GM23338 (cell line): ENCODE measurements around the gene HABP4. TPM values are rescaled to one million over a fixed set of nuclear protein-coding genes. Genes with fewer than 3 reads are reported as not detected.

Experiments used
- ATAC-seq: fragments of 200-7000 bp; cut with Tn5 transposase; 3 replicates; pipeline ENCODE4 v1.9.1; 2020
- DNase-seq: peaks from one replicate; pipeline ENCODE4 v3.0.0-alpha.2; 2015; ENCODE audit warnings: low spot score
- H2AFZ ChIP-seq: fragments of 200-600 bp; sonication (generic); 2 replicates; pipeline ENCODE4 v1.8.0; 2016; ENCODE audit warnings: antibody characterized with exemption, mild to moderate bottlenecking, moderate library complexity
- H3F3A ChIP-seq: fragments of 200-600 bp; sonication (generic); replicated peaks from 2 replicates; pipeline ENCODE4 v1.8.0; 2017; ENCODE audit warnings: antibody characterized with exemption, mixed run types, low read depth
- H3K27ac ChIP-seq: fragments of 200-600 bp; sonication (generic); 2 replicates; pipeline ENCODE4 v1.6.1; 2016; ENCODE audit warnings: low read depth
- H3K27me3 ChIP-seq: fragments of 200-600 bp; sonication (generic); 2 replicates; pipeline ENCODE4 v1.8.0; 2016; ENCODE audit warnings: mild to moderate bottlenecking, mixed run types, moderate library complexity; ENCODE audit not compliant: insufficient read depth
- H3K36me3 ChIP-seq: fragments of 200-600 bp; sonication (generic); 2 replicates; pipeline ENCODE4 v1.8.0; 2016; ENCODE audit warnings: mild to moderate bottlenecking; ENCODE audit not compliant: insufficient read depth
- H3K4me1 ChIP-seq: fragments of 200-600 bp; sonication (generic); 2 replicates; pipeline ENCODE4 v1.8.0; 2016; ENCODE audit warnings: mild to moderate bottlenecking, moderate library complexity; ENCODE audit not compliant: insufficient read depth
- H3K4me2 ChIP-seq: fragments of 200-600 bp; sonication (generic); 2 replicates; pipeline ENCODE4 v1.7.1; 2017; ENCODE audit warnings: mixed run types
- H3K4me3 ChIP-seq: fragments of 200-600 bp; sonication (generic); 2 replicates; pipeline ENCODE4 v1.6.1; 2016; ENCODE audit warnings: mixed run types
- H3K79me2 ChIP-seq: fragments of 200-600 bp; sonication (generic); replicated peaks from 2 replicates; pipeline ENCODE4 v1.8.0; 2017; ENCODE audit warnings: mild to moderate bottlenecking; ENCODE audit not compliant: insufficient read depth
- H3K9me2 ChIP-seq: fragments of 200-600 bp; sonication (generic); 2 replicates; pipeline ENCODE4 v1.8.0; 2017; ENCODE audit not compliant: insufficient read depth
- H4K20me1 ChIP-seq: fragments of 200-600 bp; sonication (generic); replicated peaks from 2 replicates; pipeline ENCODE4 v1.8.0; 2017; ENCODE audit warnings: mild to moderate bottlenecking; ENCODE audit not compliant: insufficient read depth
- H3K27ac Mint-ChIP-seq: 2 replicates; pipeline ENCODE4 v1.8.0; 2020; ENCODE audit warnings: inconsistent platforms, mild to moderate bottlenecking, moderate library complexity, mixed read lengths
- H3K27me3 Mint-ChIP-seq: 3 replicates; pipeline ENCODE4 v1.8.0; 2022; ENCODE audit warnings: low read depth, mild to moderate bottlenecking, moderate library complexity, mixed read lengths, inconsistent platforms; ENCODE audit not compliant: insufficient read depth, poor library complexity
- H3K36me3 Mint-ChIP-seq: 3 replicates; pipeline ENCODE4 v1.8.0; 2021; ENCODE audit warnings: low read depth, mild to moderate bottlenecking, inconsistent platforms, moderate library complexity, mixed read lengths
- H3K4me1 Mint-ChIP-seq: 3 replicates; pipeline ENCODE4 v1.8.0; 2020; ENCODE audit warnings: mild to moderate bottlenecking, inconsistent platforms, mixed read lengths
- H3K4me3 Mint-ChIP-seq: 3 replicates; pipeline ENCODE4 v1.8.0; 2021; ENCODE audit warnings: moderate library complexity, mild to moderate bottlenecking, inconsistent platforms, mixed read lengths
- H3K9me3 Mint-ChIP-seq: 3 replicates; pipeline ENCODE4 v1.8.0; 2020; ENCODE audit warnings: moderate library complexity, mild to moderate bottlenecking, inconsistent platforms, mixed read lengths
- CREB1 ChIP-seq: fragments of 250-450 bp; sonication (Bioruptor Pico); IDR thresholded peaks from 2 replicates; pipeline ENCODE4 v1.5.0; 2020; ENCODE audit warnings: low read depth, mild to moderate bottlenecking, moderate library complexity
- EZH2 ChIP-seq: fragments of 200-600 bp; sonication (generic); IDR thresholded peaks from one replicate; pipeline ENCODE4 v1.8.0; 2017; ENCODE audit warnings: antibody characterized with exemption, mild to moderate bottlenecking, low read depth; ENCODE audit not compliant: unreplicated experiment
- EZH2phosphoT487 ChIP-seq: fragments of 200-600 bp; sonication (generic); IDR thresholded peaks from one replicate; pipeline ENCODE4 v1.8.1; 2018; ENCODE audit warnings: antibody characterized with exemption; ENCODE audit not compliant: unreplicated experiment
- JUNB ChIP-seq: IDR thresholded peaks from one replicate; pipeline ENCODE4 v1.6.1; 2016; ENCODE audit warnings: antibody characterized with exemption; ENCODE audit not compliant: unreplicated experiment
- NANOG ChIP-seq: IDR thresholded peaks from 2 replicates; pipeline ENCODE4 v1.6.1; 2016; ENCODE audit warnings: antibody characterized with exemption, borderline replicate concordance
- POLR2AphosphoS5 ChIP-seq: IDR thresholded peaks from 2 replicates; pipeline ENCODE4 v1.6.1; 2016; ENCODE audit warnings: antibody characterized with exemption, low read depth
- STAT1 ChIP-seq: IDR thresholded peaks from one replicate; pipeline ENCODE4 v1.6.1; 2016; ENCODE audit warnings: antibody characterized with exemption; ENCODE audit not compliant: unreplicated experiment
- ZNF114 ChIP-seq: fragments of 250-450 bp; sonication (Bioruptor Pico); IDR thresholded peaks from 2 replicates; pipeline ENCODE4 v1.5.0; 2020; ENCODE audit warnings: mild to moderate bottlenecking, moderate library complexity
- ZNF331 ChIP-seq: fragments of 250-450 bp; sonication (Bioruptor Pico); IDR thresholded peaks from 2 replicates; pipeline ENCODE4 v1.5.0; 2020; ENCODE audit warnings: low read depth, mild to moderate bottlenecking, moderate library complexity
- polyA plus RNA-seq: library from polyadenylated mRNA; unstranded; fragments of >200 nt; fragmentation: Nextera tagmentation; extraction: Ambion mirVana; gene quantifications from 2 replicates; pipeline ENCODE4 v1.2.1, GENCODE V29; 2016
- total RNA-seq: library from RNA; depleted of rRNA; stranded (reverse); fragments of >200 nt; shearing (Covaris generic); gene quantifications from 2 replicates; pipeline ENCODE4 v1.2.3, GENCODE V29; 2014
- TF ChIP-seq, protein P1 (sequence below), 2 experiments: fragments of 200-600 bp in 1 of 2; sonication (generic) in 1 of 2; conservative IDR thresholded peaks; 2 replicates each; pipeline versions ENCODE4 v1.5.1 to v1.6.1; 2016 to 2017; ENCODE audit warnings: antibody characterized with exemption in 2 of 2, low read depth in 2 of 2, mild to moderate bottlenecking in 2 of 2, moderate library complexity in 1 of 2
- TF ChIP-seq, protein P2 (sequence below): IDR thresholded peaks from one replicate; pipeline ENCODE4 v1.6.1; 2018; ENCODE audit warnings: antibody characterized with exemption; ENCODE audit not compliant: unreplicated experiment
- TF ChIP-seq, protein P3 (sequence below): IDR thresholded peaks from 2 replicates; pipeline ENCODE4 v1.6.1; 2016; ENCODE audit warnings: antibody characterized with exemption
- TF ChIP-seq, protein P4 (sequence below): fragments of 250-450 bp; sonication (Bioruptor Pico); IDR thresholded peaks from 2 replicates; pipeline ENCODE4 v1.5.0; 2020; ENCODE audit warnings: mild to moderate bottlenecking, moderate library complexity

HABP4 gene
- total and polyA plus RNA-seq, 2 experiments from 2014 or later = 8.8 to 9.9 TPM

DNA sequence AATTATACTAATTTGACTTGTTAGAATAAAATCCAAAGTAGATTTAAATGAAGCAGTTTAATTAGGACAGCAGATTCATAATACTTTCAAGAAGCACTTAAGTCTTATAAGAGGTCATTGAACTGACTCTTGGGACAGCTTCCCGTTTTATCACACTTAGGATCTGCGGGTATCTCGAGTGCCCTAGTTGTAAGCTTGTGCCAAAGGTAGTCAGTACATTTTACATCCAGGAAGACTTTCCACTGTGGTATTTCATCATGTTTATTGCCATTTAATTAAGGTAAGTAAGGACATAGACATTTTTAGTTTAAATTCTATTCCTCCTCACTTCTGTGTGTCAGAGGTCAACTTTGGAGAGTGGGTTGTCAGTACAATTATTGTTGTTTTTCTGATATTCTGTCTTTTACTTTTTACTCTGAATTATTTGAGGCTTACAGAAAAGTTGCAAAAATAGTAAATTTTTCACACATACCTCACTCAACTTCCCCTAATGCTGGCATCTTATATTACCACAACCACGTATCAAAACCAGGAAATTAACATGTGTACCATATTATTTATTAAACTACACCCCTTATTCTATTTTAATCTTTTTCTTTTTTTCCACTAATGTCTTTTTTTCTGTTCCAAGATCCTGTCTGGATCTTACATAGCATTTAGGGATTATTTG is 24.3 kb upstream of the HABP4 start:
- no peaks in the 10 kb centered on the region for H3K9me2 ChIP-seq

More for the DNA sequence above, 24.3 kb upstream of the HABP4 start:
- H2AFZ ChIP-seq = no peak overlapping the region
- no peaks in the 10 kb centered on the region for H3K9me3 Mint-ChIP-seq
- H3F3A ChIP-seq = no peaks in the 10 kb centered on the region
- H3K4me1 ChIP-seq = peaks cover 9% of the 10 kb centered on the region
- H3K36me3 ChIP-seq = no peaks in the 10 kb centered on the region
- peaks cover 6% of the 10 kb centered on the region for H3K27me3 Mint-ChIP-seq
- TF ChIP-seq ZNF331 (no peak), POLR2AphosphoS5 (no peak), CREB1 (no peak), STAT1 (no peak), NANOG (no peak), EZH2 (no peak), ZNF114 (CRISPR knock-in tag) (no peak), JUNB (no peak), EZH2phosphoT487 (no peak)
- TF ChIP-seq, protein P1, sequence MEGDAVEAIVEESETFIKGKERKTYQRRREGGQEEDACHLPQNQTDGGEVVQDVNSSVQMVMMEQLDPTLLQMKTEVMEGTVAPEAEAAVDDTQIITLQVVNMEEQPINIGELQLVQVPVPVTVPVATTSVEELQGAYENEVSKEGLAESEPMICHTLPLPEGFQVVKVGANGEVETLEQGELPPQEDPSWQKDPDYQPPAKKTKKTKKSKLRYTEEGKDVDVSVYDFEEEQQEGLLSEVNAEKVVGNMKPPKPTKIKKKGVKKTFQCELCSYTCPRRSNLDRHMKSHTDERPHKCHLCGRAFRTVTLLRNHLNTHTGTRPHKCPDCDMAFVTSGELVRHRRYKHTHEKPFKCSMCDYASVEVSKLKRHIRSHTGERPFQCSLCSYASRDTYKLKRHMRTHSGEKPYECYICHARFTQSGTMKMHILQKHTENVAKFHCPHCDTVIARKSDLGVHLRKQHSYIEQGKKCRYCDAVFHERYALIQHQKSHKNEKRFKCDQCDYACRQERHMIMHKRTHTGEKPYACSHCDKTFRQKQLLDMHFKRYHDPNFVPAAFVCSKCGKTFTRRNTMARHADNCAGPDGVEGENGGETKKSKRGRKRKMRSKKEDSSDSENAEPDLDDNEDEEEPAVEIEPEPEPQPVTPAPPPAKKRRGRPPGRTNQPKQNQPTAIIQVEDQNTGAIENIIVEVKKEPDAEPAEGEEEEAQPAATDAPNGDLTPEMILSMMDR (conservative IDR thresholded peaks at IDR 0.05; ENCODE audit: low read depth in 2 of 2) = no peak
- TF ChIP-seq, protein P2, sequence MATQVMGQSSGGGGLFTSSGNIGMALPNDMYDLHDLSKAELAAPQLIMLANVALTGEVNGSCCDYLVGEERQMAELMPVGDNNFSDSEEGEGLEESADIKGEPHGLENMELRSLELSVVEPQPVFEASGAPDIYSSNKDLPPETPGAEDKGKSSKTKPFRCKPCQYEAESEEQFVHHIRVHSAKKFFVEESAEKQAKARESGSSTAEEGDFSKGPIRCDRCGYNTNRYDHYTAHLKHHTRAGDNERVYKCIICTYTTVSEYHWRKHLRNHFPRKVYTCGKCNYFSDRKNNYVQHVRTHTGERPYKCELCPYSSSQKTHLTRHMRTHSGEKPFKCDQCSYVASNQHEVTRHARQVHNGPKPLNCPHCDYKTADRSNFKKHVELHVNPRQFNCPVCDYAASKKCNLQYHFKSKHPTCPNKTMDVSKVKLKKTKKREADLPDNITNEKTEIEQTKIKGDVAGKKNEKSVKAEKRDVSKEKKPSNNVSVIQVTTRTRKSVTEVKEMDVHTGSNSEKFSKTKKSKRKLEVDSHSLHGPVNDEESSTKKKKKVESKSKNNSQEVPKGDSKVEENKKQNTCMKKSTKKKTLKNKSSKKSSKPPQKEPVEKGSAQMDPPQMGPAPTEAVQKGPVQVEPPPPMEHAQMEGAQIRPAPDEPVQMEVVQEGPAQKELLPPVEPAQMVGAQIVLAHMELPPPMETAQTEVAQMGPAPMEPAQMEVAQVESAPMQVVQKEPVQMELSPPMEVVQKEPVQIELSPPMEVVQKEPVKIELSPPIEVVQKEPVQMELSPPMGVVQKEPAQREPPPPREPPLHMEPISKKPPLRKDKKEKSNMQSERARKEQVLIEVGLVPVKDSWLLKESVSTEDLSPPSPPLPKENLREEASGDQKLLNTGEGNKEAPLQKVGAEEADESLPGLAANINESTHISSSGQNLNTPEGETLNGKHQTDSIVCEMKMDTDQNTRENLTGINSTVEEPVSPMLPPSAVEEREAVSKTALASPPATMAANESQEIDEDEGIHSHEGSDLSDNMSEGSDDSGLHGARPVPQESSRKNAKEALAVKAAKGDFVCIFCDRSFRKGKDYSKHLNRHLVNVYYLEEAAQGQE = no peak
- TF ChIP-seq, protein P3, sequence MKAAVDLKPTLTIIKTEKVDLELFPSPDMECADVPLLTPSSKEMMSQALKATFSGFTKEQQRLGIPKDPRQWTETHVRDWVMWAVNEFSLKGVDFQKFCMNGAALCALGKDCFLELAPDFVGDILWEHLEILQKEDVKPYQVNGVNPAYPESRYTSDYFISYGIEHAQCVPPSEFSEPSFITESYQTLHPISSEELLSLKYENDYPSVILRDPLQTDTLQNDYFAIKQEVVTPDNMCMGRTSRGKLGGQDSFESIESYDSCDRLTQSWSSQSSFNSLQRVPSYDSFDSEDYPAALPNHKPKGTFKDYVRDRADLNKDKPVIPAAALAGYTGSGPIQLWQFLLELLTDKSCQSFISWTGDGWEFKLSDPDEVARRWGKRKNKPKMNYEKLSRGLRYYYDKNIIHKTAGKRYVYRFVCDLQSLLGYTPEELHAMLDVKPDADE = no peak
- TF ChIP-seq, protein P4, sequence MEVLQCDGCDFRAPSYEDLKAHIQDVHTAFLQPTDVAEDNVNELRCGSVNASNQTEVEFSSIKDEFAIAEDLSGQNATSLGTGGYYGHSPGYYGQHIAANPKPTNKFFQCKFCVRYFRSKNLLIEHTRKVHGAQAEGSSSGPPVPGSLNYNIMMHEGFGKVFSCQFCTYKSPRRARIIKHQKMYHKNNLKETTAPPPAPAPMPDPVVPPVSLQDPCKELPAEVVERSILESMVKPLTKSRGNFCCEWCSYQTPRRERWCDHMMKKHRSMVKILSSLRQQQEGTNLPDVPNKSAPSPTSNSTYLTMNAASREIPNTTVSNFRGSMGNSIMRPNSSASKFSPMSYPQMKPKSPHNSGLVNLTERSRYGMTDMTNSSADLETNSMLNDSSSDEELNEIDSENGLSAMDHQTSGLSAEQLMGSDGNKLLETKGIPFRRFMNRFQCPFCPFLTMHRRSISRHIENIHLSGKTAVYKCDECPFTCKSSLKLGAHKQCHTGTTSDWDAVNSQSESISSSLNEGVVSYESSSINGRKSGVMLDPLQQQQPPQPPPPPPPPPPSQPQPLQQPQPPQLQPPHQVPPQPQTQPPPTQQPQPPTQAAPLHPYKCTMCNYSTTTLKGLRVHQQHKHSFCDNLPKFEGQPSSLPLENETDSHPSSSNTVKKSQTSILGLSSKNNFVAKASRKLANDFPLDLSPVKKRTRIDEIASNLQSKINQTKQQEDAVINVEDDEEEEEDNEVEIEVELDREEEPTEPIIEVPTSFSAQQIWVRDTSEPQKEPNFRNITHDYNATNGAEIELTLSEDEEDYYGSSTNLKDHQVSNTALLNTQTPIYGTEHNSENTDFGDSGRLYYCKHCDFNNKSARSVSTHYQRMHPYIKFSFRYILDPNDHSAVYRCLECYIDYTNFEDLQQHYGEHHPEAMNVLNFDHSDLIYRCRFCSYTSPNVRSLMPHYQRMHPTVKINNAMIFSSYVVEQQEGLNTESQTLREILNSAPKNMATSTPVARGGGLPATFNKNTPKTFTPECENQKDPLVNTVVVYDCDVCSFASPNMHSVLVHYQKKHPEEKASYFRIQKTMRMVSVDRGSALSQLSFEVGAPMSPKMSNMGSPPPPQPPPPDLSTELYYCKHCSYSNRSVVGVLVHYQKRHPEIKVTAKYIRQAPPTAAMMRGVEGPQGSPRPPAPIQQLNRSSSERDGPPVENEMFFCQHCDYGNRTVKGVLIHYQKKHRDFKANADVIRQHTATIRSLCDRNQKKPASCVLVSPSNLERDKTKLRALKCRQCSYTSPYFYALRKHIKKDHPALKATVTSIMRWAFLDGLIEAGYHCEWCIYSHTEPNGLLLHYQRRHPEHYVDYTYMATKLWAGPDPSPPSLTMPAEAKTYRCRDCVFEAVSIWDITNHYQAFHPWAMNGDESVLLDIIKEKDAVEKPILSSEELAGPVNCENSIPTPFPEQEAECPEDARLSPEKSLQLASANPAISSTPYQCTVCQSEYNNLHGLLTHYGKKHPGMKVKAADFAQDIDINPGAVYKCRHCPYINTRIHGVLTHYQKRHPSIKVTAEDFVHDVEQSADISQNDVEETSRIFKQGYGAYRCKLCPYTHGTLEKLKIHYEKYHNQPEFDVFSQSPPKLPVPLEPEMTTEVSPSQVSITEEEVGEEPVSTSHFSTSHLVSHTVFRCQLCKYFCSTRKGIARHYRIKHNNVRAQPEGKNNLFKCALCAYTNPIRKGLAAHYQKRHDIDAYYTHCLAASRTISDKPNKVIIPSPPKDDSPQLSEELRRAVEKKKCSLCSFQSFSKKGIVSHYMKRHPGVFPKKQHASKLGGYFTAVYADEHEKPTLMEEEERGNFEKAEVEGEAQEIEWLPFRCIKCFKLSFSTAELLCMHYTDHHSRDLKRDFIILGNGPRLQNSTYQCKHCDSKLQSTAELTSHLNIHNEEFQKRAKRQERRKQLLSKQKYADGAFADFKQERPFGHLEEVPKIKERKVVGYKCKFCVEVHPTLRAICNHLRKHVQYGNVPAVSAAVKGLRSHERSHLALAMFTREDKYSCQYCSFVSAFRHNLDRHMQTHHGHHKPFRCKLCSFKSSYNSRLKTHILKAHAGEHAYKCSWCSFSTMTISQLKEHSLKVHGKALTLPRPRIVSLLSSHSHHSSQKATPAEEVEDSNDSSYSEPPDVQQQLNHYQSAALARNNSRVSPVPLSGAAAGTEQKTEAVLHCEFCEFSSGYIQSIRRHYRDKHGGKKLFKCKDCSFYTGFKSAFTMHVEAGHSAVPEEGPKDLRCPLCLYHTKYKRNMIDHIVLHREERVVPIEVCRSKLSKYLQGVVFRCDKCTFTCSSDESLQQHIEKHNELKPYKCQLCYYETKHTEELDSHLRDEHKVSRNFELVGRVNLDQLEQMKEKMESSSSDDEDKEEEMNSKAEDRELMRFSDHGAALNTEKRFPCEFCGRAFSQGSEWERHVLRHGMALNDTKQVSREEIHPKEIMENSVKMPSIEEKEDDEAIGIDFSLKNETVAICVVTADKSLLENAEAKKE (CRISPR knock-in tag) = no peak
- no peak overlapping the region for H3K27ac Mint-ChIP-seq
- H3K79me2 ChIP-seq = no peaks in the 10 kb centered on the region
- H3K27me3 ChIP-seq = no peaks in the 10 kb centered on the region
- DNase-seq (no peak), ATAC-seq (no peak)
- H4K20me1 ChIP-seq = no peaks in the 10 kb centered on the region
- no peak overlapping the region for H3K27ac ChIP-seq
- no peak overlapping the region for H3K4me3 Mint-ChIP-seq
- H3K36me3 Mint-ChIP-seq = no peaks in the 10 kb centered on the region
- H3K4me1 Mint-ChIP-seq = peaks cover 15% of the 10 kb centered on the region
- no peak overlapping the region for H3K4me2 ChIP-seq
- no peak overlapping the region for H3K4me3 ChIP-seq
